Pancreas (tissue), 10 donors: ENCODE measurements around the gene HIKESHI. TPM values are rescaled to one million over a fixed set of nuclear protein-coding genes. Genes with fewer than 3 reads are reported as not detected.
"Not testable (repeated sequence)": the region's sequence is repeated elsewhere in the genome, so short reads cannot be mapped to it uniquely, and the experiment has no call there.

Experiments used
- ATAC-seq, 4 donors: fragments of 200-7000 bp; cut with Tn5 transposase; one replicate each; pipeline versions ENCODE4 v1.8.0 to v1.9.1; 2020; ENCODE audit warnings: mild to moderate bottlenecking in 4 of 4, moderate library complexity in 4 of 4
- DNase-seq, 6 donors: peaks; one replicate each; pipeline ENCODE4 v3.0.0-alpha.2; 2020
- FAIRE-seq: peaks from 2 replicates; lab custom pipeline; 2012; peaks lifted over from hg19 to GRCh38; lab: Jason Lieb, UNC
- H3K27ac ChIP-seq, 4 donors: fragments of 200-600 bp; sonication (generic); 1 replicate in 3 of 4; 2 replicates in 1 of 4; pipeline versions ENCODE4 v1.5.0 to v1.8.0; 2020
- H3K27me3 ChIP-seq, 4 donors: fragments of 200-600 bp; one replicate each; pipeline ENCODE4 v1.8.0; 2021
- H3K36me3 ChIP-seq, 3 donors: fragments of 200-600 bp; sonication (generic) in 1 of 3; one replicate each; pipeline versions ENCODE4 v1.5.0 to v1.8.0; 2020 to 2021
- H3K4me1 ChIP-seq, 3 donors: fragments of 200-600 bp; one replicate each; pipeline ENCODE4 v1.8.0; 2021
- H3K4me3 ChIP-seq, 4 donors: fragments of 200-600 bp; sonication (generic) in 2 of 4; one replicate each; pipeline versions ENCODE4 v1.5.0 to v1.8.0; 2020 to 2021
- H3K9me3 ChIP-seq, 4 donors: fragments of 200-600 bp; one replicate each; pipeline ENCODE4 v1.8.0; 2021
- CTCF ChIP-seq, 4 donors: fragments of 200-600 bp; sonication (generic) in 3 of 4; IDR thresholded peaks; one replicate each; pipeline versions ENCODE4 v1.5.0 to v1.8.0; 2021; ENCODE audit warnings: antibody characterized with exemption in 4 of 4
- WGBS, 2 donors: extraction: QIAGEN DNeasy Blood & Tissue Kit; methylation state at CpG; one replicate each; pipeline ENCODE4 v1.1.7; 2013; 5-methylcytosine and 5-hydroxymethylcytosine counted together
- intact Hi-C, 3 donors: fragments of 100-400 bp; cut with DNase I; formaldehyde crosslinking; loops; one replicate each; pipeline versions ENCODE4 v1.11.1 to v1.14.2; 2022
- polyA plus RNA-seq, 2 donors: library from polyadenylated mRNA; stranded (reverse); fragments of 200-250 nt; gene quantifications; one replicate each; pipeline ENCODE4 v1.2.3, GENCODE V29; 2013
- total RNA-seq, 6 donors: library from RNA; stranded (reverse); fragmentation: NEBNext Ultra II Directional in 4 of 6; extraction: Animal tissue kit (Norgen Biotek cat#: 25700) in 4 of 6; gene quantifications; one replicate each; pipeline versions ENCODE4 v1.2.1 to v1.2.4, GENCODE V29; 2021 to 2023
- donor health status: healthy with polysubstance abuse.
- donor health status: DM: no; HTN: no; CAD: no; lungs with moderate emphysema.
- donor health status: DM: no; HTN: no; CAD: no.
- donor health status: control.
- donor health status: control.
- donor health status: Bipolar disorder and iron deficiency.
- donor health status: DM: yes; HTN: yes; CAD: no.
- donor health status: DM: no; HTN: no; CAD: no.
- donor health status: DM: no; HTN: no; CAD: no.
- donor health status: DM: yes; HTN: yes; CAD: no.

Gene HIKESHI
- total and polyA plus RNA-seq, 8 donors: 7.8 to 22.5 (median 10.7) TPM

GRCh38 chr11:86303257-86303656 is 1.2 kb downstream of the HIKESHI start:
- Histone ChIP-seq H3K4me3 (peak overlapping the region in 3 of 4 donors; percentile 69 to 86 (median 72)), H3K27ac (no peak overlapping the region), H3K9me3 (no peaks in the 10 kb centered on the region), H3K36me3 (no peaks in the 10 kb centered on the region), H3K4me1 (peaks cover 0 to 9% (median 7%) of the 10 kb centered on the region in 3 donors), H3K27me3 (no peaks in the 10 kb centered on the region)
- intact Hi-C loops: no loop called here
- WGBS, 2 donors: 56 to 66% methylated on average over 2 of the region's 2 CpGs
- TF ChIP-seq CTCF (IDR thresholded peaks at IDR 0.05): no peak
- no peak for FAIRE-seq
- no peak for DNase-seq
- ATAC-seq: no peak

- DNase-seq, intact Hi-C loops, H3K4me1 ChIP-seq, ATAC-seq, H3K36me3 ChIP-seq, H3K27ac ChIP-seq, H3K27me3 ChIP-seq, H3K9me3 ChIP-seq, FAIRE-seq, H3K4me3 ChIP-seq: not testable (repeated sequence)
- 76 to 80% methylated on average over 1 to 3 of the region's 4 CpGs for WGBS, 2 donors
These were observed 6.7 kb downstream of the HIKESHI start for GRCh38 chr11:86308710-86309109.

- WGBS, 2 donors: 90 to 95% methylated on average over 2 of the region's 2 CpGs
- intact Hi-C loops: no loop called here
- no peak overlapping the region for H3K27ac ChIP-seq
- H3K4me1 ChIP-seq: no peaks in the 10 kb centered on the region
- no peak for FAIRE-seq
- DNase-seq: no peak
- no peak for TF ChIP-seq CTCF (IDR thresholded peaks at IDR 0.05)
- H3K27me3 ChIP-seq: no peaks in the 10 kb centered on the region
- H3K4me3 ChIP-seq: no peak overlapping the region
- H3K36me3 ChIP-seq: no peaks in the 10 kb centered on the region
- no peaks in the 10 kb centered on the region for H3K9me3 ChIP-seq
- no peak for ATAC-seq
These were observed 11.8 kb downstream of the HIKESHI start for GRCh38 chr11:86313793-86314192.

GRCh38 chr11:86314636-86315035 is 12.6 kb downstream of the HIKESHI start:
- Histone ChIP-seq H3K9me3 (no peaks in the 10 kb centered on the region), H3K27ac (no peak overlapping the region), H3K4me3 (no peak overlapping the region), H3K27me3 (no peaks in the 10 kb centered on the region), H3K4me1 (no peaks in the 10 kb centered on the region), H3K36me3 (no peaks in the 10 kb centered on the region)
- WGBS, 2 donors: 73 to 80% methylated on average over 2 of the region's 2 CpGs
- ATAC-seq (no peak), FAIRE-seq (no peak), DNase-seq (no peak)
- TF ChIP-seq CTCF (IDR thresholded peaks at IDR 0.05): no peak
- intact Hi-C loops: no loop called here

GRCh38 chr11:86335131-86335767 is 33.2 kb downstream of the HIKESHI start:
- no peak for ATAC-seq
- Histone ChIP-seq H3K4me1 (no peaks in the 10 kb centered on the region), H3K36me3 (peaks cover 0 to 15% (median 0%) of the 10 kb centered on the region in 3 donors), H3K4me3 (no peak overlapping the region), H3K9me3 (no peaks in the 10 kb centered on the region), H3K27me3 (no peaks in the 10 kb centered on the region), H3K27ac (no peak overlapping the region)
- 96 to 98% methylated on average over 6 of the region's 6 CpGs for whole genome bisulfite sequencing, 2 donors
- DNase-seq: no peak
- no peak for FAIRE-seq
- no peak for TF ChIP-seq CTCF (IDR thresholded peaks at IDR 0.05)
- intact Hi-C loops: no loop called here
